Bronchial epithelial cell (primary cell): ENCODE results near the gene EP400. TPM values are rescaled to one million over a fixed set of nuclear protein-coding genes. Genes with fewer than 3 reads are reported as not detected.
A peak's percentile ranks its signal among the peaks of the same experiment; 100 is the strongest.

ENCODE experiments used
- DNase-seq: peaks from one replicate; pipeline ENCODE4 v3.0.0-alpha.2; 2010; ENCODE audit warnings: low read depth
- FAIRE-seq: peaks from 2 replicates; lab custom pipeline; 2011; peaks lifted over from hg19 to GRCh38; lab: Jason Lieb, UNC
- H3K27me3 ChIP-seq: 2 replicates; pipeline ENCODE4 v1.5.1; 2011; ENCODE audit warnings: low read length; ENCODE audit not compliant: control insufficient read depth, insufficient read depth
- H3K36me3 ChIP-seq: 2 replicates; pipeline ENCODE4 v1.5.1; 2011; ENCODE audit warnings: low read length; ENCODE audit not compliant: control insufficient read depth, insufficient read depth
- H3K4me3 ChIP-seq: 2 replicates; pipeline ENCODE4 v1.5.1; 2011; ENCODE audit warnings: mild to moderate bottlenecking, low read depth, low read length, control low read depth
- total RNA-seq: library from RNA; depleted of rRNA; stranded (reverse); fragments of >200 nt; gene quantifications from 2 replicates; pipeline ENCODE4 v1.2.1, GENCODE V29; 2014
- TF ChIP-seq, protein P1 (sequence below): IDR thresholded peaks from 2 replicates; pipeline ENCODE4 v1.5.1; 2011; ENCODE audit warnings: mild to moderate bottlenecking, moderate library complexity, low read length, control low read depth, inconsistent platforms; ENCODE audit not compliant: insufficient read depth, severe bottlenecking

Gene EP400
- total RNA-seq, 1 donor from 2014 or later = 5.8 TPM

DNA sequence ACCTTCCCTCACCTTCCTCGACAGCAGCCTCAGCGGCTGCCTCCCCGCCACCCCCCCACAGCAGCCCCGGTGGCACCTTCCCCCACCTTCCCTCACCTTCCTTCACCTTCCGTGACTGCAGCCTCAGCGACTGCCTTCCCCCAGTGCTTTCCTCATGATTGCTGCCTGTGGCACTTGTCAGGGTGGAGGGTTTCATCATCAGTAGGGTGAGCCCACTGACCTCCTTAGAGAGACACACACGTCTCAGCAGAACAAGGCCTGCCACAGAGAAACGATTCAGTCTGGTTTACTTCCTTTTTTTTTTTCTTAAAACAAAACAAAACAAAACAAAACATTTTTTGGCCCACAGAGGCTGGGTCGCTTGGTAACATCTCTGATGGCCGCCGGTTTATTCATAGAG lies 75.0 kb downstream of the EP400 start:
- no peaks in the 10 kb centered on the region for H3K27me3 ChIP-seq
- DNase-seq (no peak), FAIRE-seq (peak; percentile 18)
- H3K4me3 ChIP-seq = no peak overlapping the region
- H3K36me3 ChIP-seq = peaks cover 47% of the 10 kb centered on the region
- TF ChIP-seq, protein P1, sequence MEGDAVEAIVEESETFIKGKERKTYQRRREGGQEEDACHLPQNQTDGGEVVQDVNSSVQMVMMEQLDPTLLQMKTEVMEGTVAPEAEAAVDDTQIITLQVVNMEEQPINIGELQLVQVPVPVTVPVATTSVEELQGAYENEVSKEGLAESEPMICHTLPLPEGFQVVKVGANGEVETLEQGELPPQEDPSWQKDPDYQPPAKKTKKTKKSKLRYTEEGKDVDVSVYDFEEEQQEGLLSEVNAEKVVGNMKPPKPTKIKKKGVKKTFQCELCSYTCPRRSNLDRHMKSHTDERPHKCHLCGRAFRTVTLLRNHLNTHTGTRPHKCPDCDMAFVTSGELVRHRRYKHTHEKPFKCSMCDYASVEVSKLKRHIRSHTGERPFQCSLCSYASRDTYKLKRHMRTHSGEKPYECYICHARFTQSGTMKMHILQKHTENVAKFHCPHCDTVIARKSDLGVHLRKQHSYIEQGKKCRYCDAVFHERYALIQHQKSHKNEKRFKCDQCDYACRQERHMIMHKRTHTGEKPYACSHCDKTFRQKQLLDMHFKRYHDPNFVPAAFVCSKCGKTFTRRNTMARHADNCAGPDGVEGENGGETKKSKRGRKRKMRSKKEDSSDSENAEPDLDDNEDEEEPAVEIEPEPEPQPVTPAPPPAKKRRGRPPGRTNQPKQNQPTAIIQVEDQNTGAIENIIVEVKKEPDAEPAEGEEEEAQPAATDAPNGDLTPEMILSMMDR = no peak

DNA sequence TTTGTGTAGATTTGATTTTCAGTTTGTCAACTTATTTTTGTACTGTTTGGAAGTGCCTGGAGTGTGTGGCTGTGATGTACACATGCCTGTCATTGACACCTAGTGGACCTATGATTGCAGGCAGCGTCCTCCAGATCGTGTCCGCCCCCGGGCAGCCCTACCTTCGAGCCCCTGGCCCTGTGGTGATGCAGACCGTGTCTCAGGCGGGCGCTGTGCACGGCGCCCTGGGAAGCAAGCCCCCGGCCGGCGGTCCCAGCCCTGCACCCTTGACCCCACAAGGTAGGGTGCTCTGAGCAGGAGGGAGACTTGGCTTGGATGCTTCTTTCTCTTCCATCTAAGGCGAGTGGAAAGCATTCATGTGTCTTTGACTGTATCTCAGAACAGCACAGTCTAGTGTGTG lies 75.8 kb downstream of the EP400 start:
- H3K27me3 ChIP-seq = no peaks in the 10 kb centered on the region
- TF ChIP-seq, protein P1 = no peak
- H3K36me3 ChIP-seq = peaks cover 45% of the 10 kb centered on the region
- no peak for FAIRE-seq
- no peak for DNase-seq
- H3K4me3 ChIP-seq = no peak overlapping the region

DNA sequence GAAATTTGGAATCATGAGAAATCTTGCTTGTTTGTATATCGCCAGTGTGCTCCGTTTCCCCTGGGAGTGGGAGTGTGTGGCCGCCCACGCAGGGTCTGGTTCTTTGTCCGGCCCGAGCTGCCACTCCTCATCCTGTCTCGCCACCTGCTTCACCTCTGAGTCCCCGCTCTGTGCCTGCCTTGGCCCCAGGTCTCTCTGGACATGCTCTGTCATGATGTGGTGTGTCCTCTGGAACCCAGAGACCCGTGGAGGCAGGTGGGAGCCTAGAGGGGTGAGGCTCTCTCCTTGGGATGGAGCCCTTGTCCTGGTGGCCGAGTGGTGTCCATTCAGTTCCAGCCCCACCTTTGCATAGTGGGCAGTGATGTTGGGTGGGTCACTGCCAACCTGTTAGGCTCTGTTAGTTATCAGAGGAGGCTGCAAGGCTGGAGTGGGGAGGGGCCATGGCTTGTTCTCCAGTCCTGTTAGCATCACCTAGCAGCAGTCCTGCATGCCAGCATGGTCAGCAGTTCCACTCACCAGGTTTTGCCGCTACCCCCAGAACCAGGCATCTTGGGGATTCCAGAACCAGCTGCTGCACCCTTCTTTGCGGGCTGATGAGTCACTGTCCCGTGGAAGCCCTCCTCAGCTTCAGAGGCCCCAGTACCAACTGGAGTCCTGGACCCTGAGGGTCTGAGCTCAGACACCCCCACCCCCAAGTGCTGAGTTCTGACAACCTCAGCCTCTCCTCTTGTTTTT lies 76.5 kb downstream of the EP400 start:
- H3K36me3 ChIP-seq = peaks cover 44% of the 10 kb centered on the region
- TF ChIP-seq, protein P1 = no peak
- no peak overlapping the region for H3K4me3 ChIP-seq
- H3K27me3 ChIP-seq = no peaks in the 10 kb centered on the region
- FAIRE-seq = no peak
- DNase-seq = no peak

DNA sequence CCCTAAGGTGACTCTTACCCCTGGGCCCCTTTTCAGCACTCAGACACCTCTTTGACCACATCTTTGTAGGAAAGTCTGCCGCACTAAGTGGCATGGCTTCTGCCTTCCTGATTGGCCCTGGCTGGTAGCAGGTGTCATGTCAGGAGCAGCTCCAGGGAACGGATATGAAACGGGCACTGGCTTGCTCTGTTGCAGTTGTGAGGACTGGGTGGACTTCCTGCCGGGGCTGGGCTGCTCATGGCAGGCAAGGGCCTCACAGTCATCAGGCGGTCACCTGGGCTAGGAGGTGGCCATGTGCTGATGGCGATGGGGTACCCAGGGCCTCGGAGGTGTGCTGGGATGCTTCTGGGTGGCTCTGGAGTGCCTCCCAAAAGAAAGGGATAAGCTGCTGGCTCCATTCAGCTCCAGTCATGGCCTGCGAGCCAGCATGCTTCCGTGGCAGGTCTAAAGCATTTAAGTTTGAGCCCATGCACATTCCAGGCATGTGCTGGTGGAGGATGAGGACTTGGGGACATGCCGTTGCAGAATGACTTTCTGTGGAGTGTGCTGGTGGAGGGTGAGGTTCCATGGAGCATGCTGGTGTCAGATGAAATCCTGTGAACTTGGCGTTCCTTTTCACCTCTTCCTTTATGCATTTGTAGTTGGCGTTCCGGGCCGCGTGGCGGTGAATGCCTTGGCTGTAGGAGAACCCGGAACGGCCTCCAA lies 77.2 kb downstream of the EP400 start:
- TF ChIP-seq, protein P1 = no peak
- Histone ChIP-seq H3K27me3 (no peaks in the 10 kb centered on the region), H3K4me3 (no peak overlapping the region), H3K36me3 (peaks cover 42% of the 10 kb centered on the region)
- no peak for DNase-seq
- no peak for FAIRE-seq

DNA sequence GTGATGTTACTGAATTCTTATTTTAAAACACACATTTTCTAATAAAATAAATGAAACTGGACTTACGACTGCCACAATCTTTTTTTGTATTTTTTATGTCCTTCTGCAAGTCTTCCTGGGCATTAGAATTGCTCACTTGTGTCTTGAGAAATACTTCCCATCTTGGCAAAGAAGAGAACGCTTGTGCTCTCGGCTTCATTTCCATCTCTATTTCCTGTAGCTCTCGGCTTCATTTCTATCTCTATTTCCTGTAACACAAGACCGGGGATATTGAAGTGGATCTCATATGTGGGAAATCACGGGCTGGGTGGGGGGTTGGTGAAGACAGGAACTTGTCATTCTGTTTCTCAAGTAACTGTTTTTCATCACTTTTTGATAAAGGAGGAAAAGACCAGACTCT lies 77.9 kb downstream of the EP400 start:
- no peaks in the 10 kb centered on the region for H3K27me3 ChIP-seq
- TF ChIP-seq, protein P1 = no peak
- no peak overlapping the region for H3K4me3 ChIP-seq
- peaks cover 44% of the 10 kb centered on the region for H3K36me3 ChIP-seq
- DNase-seq = no peak
- no peak for FAIRE-seq
